ENCODE measurements around the gene CYP27B1.

- TF ChIP-seq, protein P1, sequence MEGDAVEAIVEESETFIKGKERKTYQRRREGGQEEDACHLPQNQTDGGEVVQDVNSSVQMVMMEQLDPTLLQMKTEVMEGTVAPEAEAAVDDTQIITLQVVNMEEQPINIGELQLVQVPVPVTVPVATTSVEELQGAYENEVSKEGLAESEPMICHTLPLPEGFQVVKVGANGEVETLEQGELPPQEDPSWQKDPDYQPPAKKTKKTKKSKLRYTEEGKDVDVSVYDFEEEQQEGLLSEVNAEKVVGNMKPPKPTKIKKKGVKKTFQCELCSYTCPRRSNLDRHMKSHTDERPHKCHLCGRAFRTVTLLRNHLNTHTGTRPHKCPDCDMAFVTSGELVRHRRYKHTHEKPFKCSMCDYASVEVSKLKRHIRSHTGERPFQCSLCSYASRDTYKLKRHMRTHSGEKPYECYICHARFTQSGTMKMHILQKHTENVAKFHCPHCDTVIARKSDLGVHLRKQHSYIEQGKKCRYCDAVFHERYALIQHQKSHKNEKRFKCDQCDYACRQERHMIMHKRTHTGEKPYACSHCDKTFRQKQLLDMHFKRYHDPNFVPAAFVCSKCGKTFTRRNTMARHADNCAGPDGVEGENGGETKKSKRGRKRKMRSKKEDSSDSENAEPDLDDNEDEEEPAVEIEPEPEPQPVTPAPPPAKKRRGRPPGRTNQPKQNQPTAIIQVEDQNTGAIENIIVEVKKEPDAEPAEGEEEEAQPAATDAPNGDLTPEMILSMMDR (IDR thresholded peaks at IDR 0.05) = no peak
- TF ChIP-seq POLR2A (IDR thresholded peaks at IDR 0.05) = no peak
Measured at GRCh38 chr12:57797933-57798332, 31.1 kb upstream of the CYP27B1 start.

Measured in uterus (tissue), 2 donors.